CD4-positive, alpha-beta T cell (primary cell): ENCODE measurements around the gene PXK. TPM values are rescaled to one million over a fixed set of nuclear protein-coding genes. Genes with fewer than 3 reads are reported as not detected.

ENCODE experiments used
- ATAC-seq: fragments of 200-7000 bp; cut with Tn5 transposase; one replicate; pipeline ENCODE4 v1.10.0; 2022; ENCODE audit warnings: mild to moderate bottlenecking; ENCODE audit not compliant: poor library complexity
- CTCF ChIA-PET: fragments of 350-600 bp; sonication (Branson Sonifier 250); formaldehyde crosslinking; loops from one replicate; lab custom pipeline; 2021; ENCODE audit warnings: antibody characterized with exemption, inconsistent platforms; lab: Charles Lee
- POLR2A ChIA-PET: fragments of 350-600 bp; sonication (Branson Sonifier 250); formaldehyde crosslinking; loops from one replicate; lab custom pipeline; 2021; ENCODE audit warnings: antibody characterized with exemption, inconsistent platforms; lab: Charles Lee
- DNase-seq, 14 experiments: peaks; one replicate each; pipeline ENCODE4 v3.0.0-alpha.2; 2013 to 2020; ENCODE audit warnings: mixed read lengths in 2 of 14
- H3K27ac ChIP-seq, 2 donors: one replicate each; pipeline versions ENCODE4 v1.5.1 to v1.7.0; 2013; ENCODE audit warnings: low read length in 2 of 2, low read depth in 1 of 2, mild to moderate bottlenecking in 1 of 2
- H3K27me3 ChIP-seq, 2 experiments: 1 replicate in 1 of 2; 2 replicates in 1 of 2; pipeline versions ENCODE4 v1.6.1 to v1.7.0; 2013; ENCODE audit warnings: low read length in 2 of 2, control low read depth in 1 of 2, mild to moderate bottlenecking in 1 of 2, moderate library complexity in 1 of 2; ENCODE audit not compliant: insufficient read depth in 2 of 2, control insufficient read depth in 1 of 2
- H3K36me3 ChIP-seq: one replicate; pipeline ENCODE4 v1.6.1; 2013; ENCODE audit warnings: low read length, control low read depth; ENCODE audit not compliant: insufficient read depth
- H3K4me1 ChIP-seq: one replicate; pipeline ENCODE4 v1.6.1; 2013; ENCODE audit warnings: low read length, control low read depth; ENCODE audit not compliant: insufficient read depth
- H3K4me3 ChIP-seq: one replicate; pipeline ENCODE4 v1.5.1; 2013; ENCODE audit warnings: mild to moderate bottlenecking, low read length, moderate library complexity
- H3K9me3 ChIP-seq, 2 experiments: 1 replicate in 1 of 2; 2 replicates in 1 of 2; pipeline versions ENCODE4 v1.6.1 to v1.7.0; 2013; ENCODE audit warnings: low read length in 2 of 2, mild to moderate bottlenecking in 2 of 2, control low read depth in 1 of 2, moderate library complexity in 1 of 2; ENCODE audit not compliant: control insufficient read depth in 1 of 2, insufficient read depth in 1 of 2
- H3K27ac Mint-ChIP-seq: one replicate; pipeline ENCODE4 v1.8.0; 2020; ENCODE audit warnings: mixed read lengths
- H3K27me3 Mint-ChIP-seq: one replicate; pipeline ENCODE4 v1.8.0; 2021; ENCODE audit warnings: mixed read lengths
- H3K36me3 Mint-ChIP-seq: one replicate; pipeline ENCODE4 v1.8.0; 2021; ENCODE audit warnings: low read depth, mixed read lengths
- H3K4me1 Mint-ChIP-seq: one replicate; pipeline ENCODE4 v1.8.0; 2021; ENCODE audit warnings: low read depth, mixed read lengths
- H3K4me3 Mint-ChIP-seq: one replicate; pipeline ENCODE4 v1.8.0; 2020; ENCODE audit warnings: mild to moderate bottlenecking, mixed read lengths
- H3K9me3 Mint-ChIP-seq: one replicate; pipeline ENCODE4 v1.8.0; 2020; ENCODE audit warnings: mixed read lengths
- intact Hi-C, 2 experiments: fragments of 100-400 bp; cut with DNase I in 1 of 2; cut with micrococcal nuclease in 1 of 2; formaldehyde crosslinking; loops; one replicate each; pipeline versions ENCODE4 v1.15.1 to v1.9.0; 2023 to 2025; cut with DNase I, micrococcal nuclease
- total RNA-seq, 174 experiments: library from RNA in 2 of 174; stranded (reverse) in 2 of 174; gene quantifications; one replicate each; pipeline ENCODE4 v1.2.3 and lab custom pipeline; 2021 to 2026
- TF ChIP-seq, protein P1 (sequence below): fragments of 200-600 bp; IDR thresholded peaks from one replicate; pipeline ENCODE4 v1.8.0; 2022; ENCODE audit warnings: antibody characterized with exemption, mild to moderate bottlenecking

Gene PXK
- total RNA-seq, 2 experiments from 2014 or later, result 12.5 to 14.8 TPM

DNA sequence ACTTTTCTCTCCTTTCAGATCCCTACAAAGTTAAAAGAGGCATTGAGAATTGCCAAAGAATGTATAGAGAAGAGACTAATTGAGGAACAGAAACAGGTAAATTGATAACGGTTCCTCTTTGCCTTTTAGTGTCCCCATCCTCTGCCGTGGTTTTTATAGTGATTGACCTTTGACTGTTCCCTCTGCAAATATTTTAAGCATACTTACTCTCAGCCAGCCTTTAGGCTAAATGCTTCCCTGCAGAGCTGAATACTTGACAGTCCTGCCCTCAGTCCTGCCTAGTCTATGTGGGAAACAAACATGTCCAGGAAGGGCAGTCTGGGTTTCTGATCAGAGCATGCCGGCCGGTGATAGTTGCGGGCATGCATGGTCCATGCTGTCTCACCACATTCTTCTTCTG lies 76.2 kb downstream of the PXK start:
- intact Hi-C loops, result no loop called here
- H3K4me3 Mint-ChIP-seq, result no peak overlapping the region
- ChIA-PET CTCF (interaction anchor here (1.5 kb wide), 1 partner anchor 83 kb away, joined by 3 read pairs; the partner anchor contains the start of gene KCTD6), POLR2A (no interaction called here)
- H3K36me3 Mint-ChIP-seq, result peaks cover 57% of the 10 kb centered on the region
- ATAC-seq (no peak), DNase-seq (no peak)
- H3K27me3 ChIP-seq, result no peaks in the 10 kb centered on the region
- H3K27me3 Mint-ChIP-seq, result no peaks in the 10 kb centered on the region
- H3K36me3 ChIP-seq, result peaks cover 32% of the 10 kb centered on the region
- H3K27ac ChIP-seq, result no peak overlapping the region
- no peak overlapping the region for H3K4me3 ChIP-seq
- no peak overlapping the region for H3K27ac Mint-ChIP-seq
- no peaks in the 10 kb centered on the region for H3K9me3 ChIP-seq
- no peaks in the 10 kb centered on the region for H3K9me3 Mint-ChIP-seq
- no peaks in the 10 kb centered on the region for H3K4me1 Mint-ChIP-seq
- H3K4me1 ChIP-seq, result no peaks in the 10 kb centered on the region
- TF ChIP-seq, protein P1, sequence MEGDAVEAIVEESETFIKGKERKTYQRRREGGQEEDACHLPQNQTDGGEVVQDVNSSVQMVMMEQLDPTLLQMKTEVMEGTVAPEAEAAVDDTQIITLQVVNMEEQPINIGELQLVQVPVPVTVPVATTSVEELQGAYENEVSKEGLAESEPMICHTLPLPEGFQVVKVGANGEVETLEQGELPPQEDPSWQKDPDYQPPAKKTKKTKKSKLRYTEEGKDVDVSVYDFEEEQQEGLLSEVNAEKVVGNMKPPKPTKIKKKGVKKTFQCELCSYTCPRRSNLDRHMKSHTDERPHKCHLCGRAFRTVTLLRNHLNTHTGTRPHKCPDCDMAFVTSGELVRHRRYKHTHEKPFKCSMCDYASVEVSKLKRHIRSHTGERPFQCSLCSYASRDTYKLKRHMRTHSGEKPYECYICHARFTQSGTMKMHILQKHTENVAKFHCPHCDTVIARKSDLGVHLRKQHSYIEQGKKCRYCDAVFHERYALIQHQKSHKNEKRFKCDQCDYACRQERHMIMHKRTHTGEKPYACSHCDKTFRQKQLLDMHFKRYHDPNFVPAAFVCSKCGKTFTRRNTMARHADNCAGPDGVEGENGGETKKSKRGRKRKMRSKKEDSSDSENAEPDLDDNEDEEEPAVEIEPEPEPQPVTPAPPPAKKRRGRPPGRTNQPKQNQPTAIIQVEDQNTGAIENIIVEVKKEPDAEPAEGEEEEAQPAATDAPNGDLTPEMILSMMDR, result no peak

DNA sequence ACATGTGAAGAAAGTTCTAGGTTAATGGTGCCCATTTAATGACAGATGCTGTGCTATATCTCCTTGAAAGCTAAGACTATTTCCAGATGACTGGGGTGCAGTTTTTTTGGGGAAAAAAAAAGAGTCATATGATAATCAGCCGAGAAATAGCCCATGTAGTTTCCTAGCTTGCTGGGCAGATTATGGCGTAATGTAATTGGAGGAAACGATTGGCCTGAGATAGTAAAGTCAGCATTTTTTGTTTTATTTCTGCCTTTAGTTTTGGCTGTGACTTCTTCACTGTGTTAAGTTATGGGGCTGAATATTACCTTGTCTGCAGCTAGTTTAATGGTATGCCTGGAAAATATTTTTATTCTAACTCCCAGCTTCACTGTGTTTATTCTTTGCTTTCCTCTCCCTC lies 77.0 kb downstream of the PXK start:
- DNase-seq (no peak), ATAC-seq (no peak)
- Mint-ChIP-seq H3K4me1 (no peaks in the 10 kb centered on the region), H3K4me3 (no peak overlapping the region), H3K36me3 (peaks cover 49% of the 10 kb centered on the region), H3K9me3 (no peaks in the 10 kb centered on the region), H3K27me3 (no peaks in the 10 kb centered on the region), H3K27ac (no peak overlapping the region)
- ChIA-PET POLR2A (no interaction called here), CTCF (interaction anchor here (1.5 kb wide), 1 partner anchor 82 kb away, joined by 3 read pairs; the partner anchor contains the start of gene KCTD6)
- H3K4me3 ChIP-seq, result no peak overlapping the region
- TF ChIP-seq, protein P1, result no peak
- H3K4me1 ChIP-seq, result no peaks in the 10 kb centered on the region
- intact Hi-C loops, result loop anchor here in 1 of 2 experiments (5.0 kb wide), 2 partner anchors 172 to 222 kb away; partner anchors contain the start of gene ABHD6
- H3K27me3 ChIP-seq, result no peaks in the 10 kb centered on the region
- H3K9me3 ChIP-seq, result no peaks in the 10 kb centered on the region
- H3K27ac ChIP-seq, result no peak overlapping the region
- peaks cover 32% of the 10 kb centered on the region for H3K36me3 ChIP-seq

DNA sequence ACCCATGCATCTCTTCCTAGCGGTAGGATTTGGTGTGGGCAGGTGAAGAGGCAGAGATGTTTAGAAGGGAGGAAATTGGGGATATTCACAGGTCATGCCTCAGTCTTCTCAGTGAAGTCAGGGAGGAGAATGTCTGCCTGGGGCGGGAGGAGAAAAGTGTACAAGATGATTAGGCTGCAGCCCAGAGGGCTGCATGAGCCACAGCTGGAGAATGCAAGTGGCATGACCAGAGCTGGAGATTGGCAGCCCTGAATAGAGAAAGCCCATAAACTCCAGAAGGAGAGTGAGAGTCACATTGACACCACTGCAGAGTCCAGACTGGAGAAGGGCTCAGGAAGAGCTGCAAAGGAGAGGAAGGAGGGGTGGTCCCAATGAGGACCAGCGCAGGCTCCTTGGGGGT lies 78.3 kb downstream of the PXK start:
- no peak for ATAC-seq
- TF ChIP-seq, protein P1, result no peak
- Mint-ChIP-seq H3K36me3 (peaks cover 45% of the 10 kb centered on the region), H3K9me3 (no peaks in the 10 kb centered on the region), H3K27ac (no peak overlapping the region), H3K27me3 (no peaks in the 10 kb centered on the region), H3K4me3 (no peak overlapping the region), H3K4me1 (no peaks in the 10 kb centered on the region)
- intact Hi-C loops, result loop anchor here in 1 of 2 experiments (5.0 kb wide), 2 partner anchors 174 to 224 kb away; partner anchors contain the start of gene ABHD6
- H3K9me3 ChIP-seq, result no peaks in the 10 kb centered on the region
- no peak overlapping the region for H3K4me3 ChIP-seq
- H3K27ac ChIP-seq, result no peak overlapping the region
- peaks cover 32% of the 10 kb centered on the region for H3K36me3 ChIP-seq
- H3K4me1 ChIP-seq, result no peaks in the 10 kb centered on the region
- CTCF ChIA-PET, result no interaction called here
- H3K27me3 ChIP-seq, result no peaks in the 10 kb centered on the region
- POLR2A ChIA-PET, result no interaction called here
- DNase-seq, result no peak
